Mesenchymal stem cell (in vitro differentiated cells and primary cell): ENCODE data around the gene CCL22.
A peak's percentile ranks its signal among the peaks of the same experiment; 100 is the strongest.

ENCODE experiments used
- DNase-seq: peaks from one replicate; pipeline ENCODE4 v3.0.0-alpha.2; 2013
- H2AFZ ChIP-seq: one replicate; pipeline ENCODE4 v1.6.1; 2013; ENCODE audit warnings: low read depth, mild to moderate bottlenecking, control low read depth, inconsistent platforms, low read length, moderate library complexity
- H2AK5ac ChIP-seq: 2 replicates; pipeline ENCODE4 v1.6.1; 2013; ENCODE audit warnings: low read length, moderate library complexity, mild to moderate bottlenecking, inconsistent platforms; ENCODE audit not compliant: severe bottlenecking
- H2BK120ac ChIP-seq: one replicate; pipeline ENCODE4 v1.6.1; 2013; ENCODE audit warnings: low read depth, mild to moderate bottlenecking, inconsistent platforms, low read length, moderate library complexity
- H2BK12ac ChIP-seq, 2 experiments: one replicate each; pipeline ENCODE4 v1.6.1; 2013; ENCODE audit warnings: inconsistent platforms in 2 of 2, low read length in 2 of 2, mild to moderate bottlenecking in 2 of 2, moderate library complexity in 2 of 2, control low read depth in 1 of 2
- H2BK15ac ChIP-seq: one replicate; pipeline ENCODE4 v1.6.1; 2013; ENCODE audit warnings: mild to moderate bottlenecking, low read depth, inconsistent platforms; ENCODE audit not compliant: poor library complexity, severe bottlenecking
- H2BK5ac ChIP-seq: 2 replicates; pipeline ENCODE4 v1.6.1; 2013; ENCODE audit warnings: low read depth, mild to moderate bottlenecking, low read length, control low read depth, inconsistent platforms; ENCODE audit not compliant: poor library complexity, severe bottlenecking
- H3K14ac ChIP-seq, 2 experiments: one replicate each; pipeline ENCODE4 v1.6.1; 2013; ENCODE audit warnings: inconsistent platforms in 2 of 2, low read length in 2 of 2, control low read depth in 1 of 2, mild to moderate bottlenecking in 1 of 2, moderate library complexity in 1 of 2
- H3K18ac ChIP-seq, 2 experiments: one replicate each; pipeline ENCODE4 v1.6.1; 2013; ENCODE audit warnings: inconsistent platforms in 2 of 2, low read length in 2 of 2, control low read depth in 1 of 2, low read depth in 1 of 2, mild to moderate bottlenecking in 1 of 2
- H3K23ac ChIP-seq, 2 experiments: one replicate each; pipeline ENCODE4 v1.6.1; 2013; ENCODE audit warnings: inconsistent platforms in 2 of 2, low read length in 2 of 2, mild to moderate bottlenecking in 2 of 2, moderate library complexity in 2 of 2, control low read depth in 1 of 2
- H3K27ac ChIP-seq: 2 replicates; pipeline ENCODE4 v1.5.1; 2013; ENCODE audit warnings: mild to moderate bottlenecking, moderate library complexity, low read length, control low read depth, inconsistent platforms; ENCODE audit not compliant: poor library complexity, severe bottlenecking
- H3K27me3 ChIP-seq, 2 experiments: 2 replicates each; pipeline versions ENCODE4 v1.6.1 to v1.7.0; 2013; ENCODE audit warnings: low read length in 2 of 2, mild to moderate bottlenecking in 2 of 2, moderate library complexity in 2 of 2, control low read depth in 1 of 2, inconsistent platforms in 1 of 2; ENCODE audit not compliant: control insufficient read depth in 1 of 2, insufficient read depth in 1 of 2
- H3K36me3 ChIP-seq, 2 experiments: 2 replicates each; pipeline versions ENCODE4 v1.6.1 to v1.7.0; 2013; ENCODE audit warnings: low read length in 2 of 2, control low read depth in 1 of 2, inconsistent platforms in 1 of 2, low read depth in 1 of 2, mild to moderate bottlenecking in 1 of 2; ENCODE audit not compliant: insufficient read depth in 2 of 2, control insufficient read depth in 1 of 2
- H3K4ac ChIP-seq, 2 experiments: one replicate each; pipeline ENCODE4 v1.6.1; 2013; ENCODE audit warnings: inconsistent platforms in 2 of 2, low read length in 2 of 2, mild to moderate bottlenecking in 2 of 2, moderate library complexity in 2 of 2, control low read depth in 1 of 2, low read depth in 1 of 2
- H3K4me1 ChIP-seq: 2 replicates; pipeline ENCODE4 v1.6.1; 2013; ENCODE audit warnings: low read depth, low read length, control low read depth; ENCODE audit not compliant: control insufficient read depth, insufficient read depth
- H3K4me2 ChIP-seq: 2 replicates; pipeline ENCODE4 v1.6.1; 2013; ENCODE audit warnings: low read length, mild to moderate bottlenecking, inconsistent platforms; ENCODE audit not compliant: poor library complexity, severe bottlenecking
- H3K4me3 ChIP-seq, 2 experiments: 2 replicates each; pipeline versions ENCODE4 v1.5.1 to v1.7.0; 2013; ENCODE audit warnings: low read length in 2 of 2, mild to moderate bottlenecking in 2 of 2, control low read depth in 1 of 2, low read depth in 1 of 2; ENCODE audit not compliant: insufficient read depth in 1 of 2
- H3K79me1 ChIP-seq: replicated peaks from 2 replicates; pipeline ENCODE4 v1.6.1; 2013; ENCODE audit warnings: mild to moderate bottlenecking, control low read depth, low read length, inconsistent platforms; ENCODE audit not compliant: poor library complexity, severe bottlenecking
- H3K9ac ChIP-seq: 2 replicates; pipeline ENCODE4 v1.7.0; 2013; ENCODE audit warnings: mild to moderate bottlenecking, low read length, moderate library complexity
- H3K9me3 ChIP-seq: 2 replicates; pipeline ENCODE4 v1.7.0; 2013; ENCODE audit warnings: mild to moderate bottlenecking, low read length; ENCODE audit not compliant: control insufficient read depth
- H4K8ac ChIP-seq: one replicate; pipeline ENCODE4 v1.6.1; 2013; ENCODE audit warnings: inconsistent platforms, mild to moderate bottlenecking, low read length, moderate library complexity
- H4K91ac ChIP-seq: one replicate; pipeline ENCODE4 v1.6.1; 2013; ENCODE audit warnings: mild to moderate bottlenecking, low read length, inconsistent platforms
- WGBS: methylation state at CpG from one replicate; pipeline ENCODE4 v1.1.7; 2013; ENCODE audit warnings: mixed read lengths; 5-methylcytosine and 5-hydroxymethylcytosine counted together

Gene CCL22

DNA sequence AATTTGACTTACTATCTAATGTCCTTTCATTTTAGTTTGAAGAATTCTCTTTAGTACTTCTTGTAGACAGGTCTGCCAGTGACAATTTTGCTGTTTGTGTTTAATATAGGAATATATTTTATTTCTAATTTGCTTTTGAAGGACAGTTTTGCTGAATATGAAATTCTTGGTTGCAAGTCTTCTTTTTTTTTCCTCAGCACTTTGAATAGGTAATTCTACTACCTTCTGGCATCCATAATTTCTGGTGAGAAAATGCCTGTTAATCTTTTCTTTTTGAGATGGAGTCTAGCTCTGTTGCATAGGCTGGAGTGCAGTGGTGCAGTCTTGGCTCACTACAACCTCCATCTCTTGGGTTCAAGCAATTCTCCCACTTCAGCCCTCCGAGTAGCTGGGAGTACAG, 25.2 kb upstream of the CCL22 start:
- Histone ChIP-seq H2BK12ac (no peak overlapping the region), H3K9me3 (peaks cover 26% of the 10 kb centered on the region), H2AK5ac (no peak overlapping the region), H3K27me3 (peaks cover 0 to 4% of the 10 kb centered on the region in 2 experiments), H3K4ac (no peak overlapping the region), H3K27ac (no peak overlapping the region), H2BK120ac (no peak overlapping the region), H3K23ac (no peak overlapping the region), H2AFZ (no peak overlapping the region), H3K9ac (no peak overlapping the region), H4K8ac (no peak overlapping the region), H3K14ac (no peak overlapping the region), H3K4me1 (no peaks in the 10 kb centered on the region), H4K91ac (no peak overlapping the region), H2BK15ac (no peak overlapping the region), H3K4me3 (no peak overlapping the region), H2BK5ac (no peak overlapping the region), H3K36me3 (no peaks in the 10 kb centered on the region), H3K18ac (no peak overlapping the region), H3K4me2 (no peak overlapping the region), H3K79me1 (no peaks in the 10 kb centered on the region)
- DNase-seq: no peak
- 85% methylated on average over 1 of the region's 1 CpG for WGBS

DNA sequence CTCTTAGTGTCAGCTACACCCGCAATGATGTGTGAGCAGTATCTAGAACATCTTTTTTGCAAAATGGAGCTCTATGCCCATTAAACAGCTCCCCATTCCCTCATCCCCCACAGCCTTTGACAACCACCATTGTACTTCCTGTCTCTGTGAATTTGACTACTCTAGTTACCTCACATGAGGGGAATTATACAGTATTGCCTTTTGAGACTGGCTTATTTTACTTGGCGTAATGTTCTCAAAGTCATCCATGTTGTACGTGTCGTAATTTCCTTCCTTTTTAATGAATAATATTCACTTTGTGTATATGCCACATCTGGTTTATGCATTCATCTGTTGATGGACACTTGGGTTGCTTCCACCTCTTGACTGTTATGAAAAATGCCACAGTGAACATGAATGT, 23.2 kb upstream of the CCL22 start:
- Histone ChIP-seq H3K4ac (no peak overlapping the region), H4K91ac (no peak overlapping the region), H3K4me1 (peaks cover 2% of the 10 kb centered on the region), H3K4me3 (no peak overlapping the region), H2BK120ac (no peak overlapping the region), H2BK15ac (no peak overlapping the region), H3K18ac (no peak overlapping the region), H2BK5ac (no peak overlapping the region), H3K23ac (no peak overlapping the region), H3K36me3 (no peaks in the 10 kb centered on the region), H4K8ac (no peak overlapping the region), H3K9me3 (peaks cover 26% of the 10 kb centered on the region), H2AK5ac (no peak overlapping the region), H3K4me2 (no peak overlapping the region), H2AFZ (no peak overlapping the region), H3K27ac (no peak overlapping the region), H2BK12ac (no peak overlapping the region), H3K27me3 (peaks cover 0 to 4% of the 10 kb centered on the region in 2 experiments), H3K14ac (no peak overlapping the region), H3K9ac (no peak overlapping the region), H3K79me1 (no peaks in the 10 kb centered on the region)
- WGBS: 100% methylated on average over 1 of the region's 4 CpGs
- DNase-seq: no peak

DNA sequence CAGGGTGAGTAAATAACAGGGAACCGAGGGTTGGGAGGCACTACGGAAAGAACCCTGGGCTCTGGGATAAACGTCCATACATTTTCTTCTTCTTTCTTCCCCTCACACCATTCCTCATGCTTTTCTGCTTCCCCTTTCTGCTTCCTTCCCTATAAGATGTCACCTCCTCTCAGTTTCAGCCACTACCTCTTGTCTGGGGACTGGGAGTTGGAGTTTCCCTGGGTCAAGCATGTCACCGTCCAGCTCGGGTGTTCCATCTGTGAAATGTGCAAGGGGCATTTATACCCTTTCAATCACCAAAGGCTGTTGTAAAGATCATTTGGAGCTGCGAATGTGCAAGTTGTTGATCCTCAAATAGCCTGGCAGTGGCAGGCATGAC, 17.5 kb upstream of the CCL22 start:
- Histone ChIP-seq H3K36me3 (no peaks in the 10 kb centered on the region), H3K27me3 (peaks cover 6 to 8% of the 10 kb centered on the region in 2 experiments), H3K27ac (no peak overlapping the region), H3K4ac (no peak overlapping the region), H3K4me1 (peaks cover 7% of the 10 kb centered on the region), H2AK5ac (no peak overlapping the region), H2BK15ac (peak overlapping the region; percentile 15), H3K14ac (no peak overlapping the region), H3K4me3 (no peak overlapping the region), H3K23ac (no peak overlapping the region), H4K8ac (no peak overlapping the region), H3K9me3 (peaks cover 5% of the 10 kb centered on the region), H2BK120ac (no peak overlapping the region), H2AFZ (no peak overlapping the region), H3K18ac (peak overlapping the region in 1 of 2 experiments; percentile 7), H3K9ac (no peak overlapping the region), H2BK12ac (peak overlapping the region in 1 of 2 experiments; percentile 7), H4K91ac (no peak overlapping the region), H2BK5ac (no peak overlapping the region), H3K4me2 (no peak overlapping the region), H3K79me1 (no peaks in the 10 kb centered on the region)
- no peak for DNase-seq
- whole genome bisulfite sequencing: 91% methylated on average over 6 of the region's 6 CpGs

DNA sequence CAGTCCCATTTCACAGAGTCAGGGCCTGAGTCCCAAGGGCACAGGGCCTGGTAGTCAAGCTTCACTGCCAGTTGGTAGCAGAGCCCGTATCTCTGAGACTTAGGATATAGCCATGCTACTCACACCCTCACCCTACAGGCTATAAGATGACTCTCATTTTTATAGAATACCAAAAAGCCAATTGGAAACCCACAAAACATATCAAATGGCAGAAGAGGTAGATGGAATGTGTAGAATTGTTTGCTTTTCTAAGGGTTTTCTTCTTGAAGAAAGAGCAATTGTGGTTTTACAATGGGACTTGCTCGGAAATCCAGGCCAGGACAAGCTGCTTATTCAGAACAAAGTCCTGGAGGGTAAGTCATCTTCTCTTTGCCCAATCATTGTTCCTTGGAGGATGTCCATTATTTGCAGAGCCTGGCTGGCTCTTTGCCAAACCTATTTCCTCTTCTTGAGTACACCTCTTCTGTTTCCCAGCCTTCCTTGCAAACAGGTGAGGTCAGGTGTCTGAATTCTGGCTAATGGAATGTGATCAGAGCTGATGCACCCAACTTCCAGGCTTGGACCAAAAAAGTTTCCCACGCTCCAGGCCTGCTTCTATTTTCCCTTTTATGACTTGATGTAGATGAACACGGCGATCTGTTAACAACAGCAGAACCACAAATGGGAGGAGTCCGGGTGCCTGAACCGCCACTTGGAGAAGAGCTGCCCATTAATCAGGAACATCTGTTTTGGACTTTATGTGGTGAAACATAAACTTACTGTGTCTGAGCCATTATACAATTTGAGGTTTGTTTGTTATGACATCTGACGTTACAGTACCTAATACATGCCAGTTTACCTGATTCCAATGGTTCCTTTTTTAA, 16.9 kb upstream of the CCL22 start:
- Histone ChIP-seq H2BK120ac (no peak overlapping the region), H2BK15ac (peak overlapping the region; percentile 15), H3K27ac (no peak overlapping the region), H2AK5ac (no peak overlapping the region), H2AFZ (no peak overlapping the region), H3K4me1 (peaks cover 7% of the 10 kb centered on the region), H3K14ac (no peak overlapping the region), H3K27me3 (peaks cover 8 to 11% of the 10 kb centered on the region in 2 experiments), H3K9ac (no peak overlapping the region), H3K4me2 (peak overlapping the region; percentile 11), H4K8ac (no peak overlapping the region), H3K4ac (no peak overlapping the region), H2BK5ac (no peak overlapping the region), H3K9me3 (peaks cover 4% of the 10 kb centered on the region), H4K91ac (no peak overlapping the region), H3K4me3 (no peak overlapping the region), H3K79me1 (no peaks in the 10 kb centered on the region), H3K23ac (no peak overlapping the region), H2BK12ac (no peak overlapping the region), H3K18ac (peak overlapping the region in 1 of 2 experiments; percentile 7), H3K36me3 (no peaks in the 10 kb centered on the region)
- DNase-seq: peak; percentile 88
- 32% methylated on average over 8 of the region's 8 CpGs for WGBS
